Lung (tissue), 12 donors: Measurements from ENCODE around the gene IRF7. TPM values are rescaled to one million over a fixed set of nuclear protein-coding genes. Genes with fewer than 3 reads are reported as not detected.

Experiments used
- ATAC-seq: fragments of 200-7000 bp; cut with Tn5 transposase; one replicate; pipeline ENCODE4 v1.9.1; 2020; ENCODE audit warnings: moderate number of reproducible peaks; ENCODE audit not compliant: insufficient read depth, low FRiP score
- DNase-seq, 3 donors: peaks; one replicate each; pipeline ENCODE4 v3.0.0-alpha.2; 2013 to 2017
- H3K27ac ChIP-seq, 2 donors: one replicate each; pipeline ENCODE4 v1.5.1; 2013; ENCODE audit warnings: mild to moderate bottlenecking in 2 of 2, moderate library complexity in 2 of 2, control low read depth in 1 of 2, inconsistent platforms in 1 of 2, low read depth in 1 of 2, low read length in 1 of 2
- H3K27me3 ChIP-seq, 3 donors: one replicate each; pipeline ENCODE4 v1.5.1; 2013; ENCODE audit warnings: low read length in 2 of 3; ENCODE audit not compliant: control insufficient read depth in 3 of 3, insufficient read depth in 3 of 3
- H3K36me3 ChIP-seq, 4 donors: one replicate each; pipeline ENCODE4 v1.5.1; 2013; ENCODE audit warnings: low read length in 4 of 4, mild to moderate bottlenecking in 1 of 4, moderate library complexity in 1 of 4; ENCODE audit not compliant: control insufficient read depth in 4 of 4, insufficient read depth in 4 of 4
- H3K4me1 ChIP-seq, 5 donors: one replicate each; pipeline ENCODE4 v1.5.1; 2013; ENCODE audit warnings: low read length in 5 of 5, mild to moderate bottlenecking in 2 of 5, moderate library complexity in 1 of 5; ENCODE audit not compliant: control insufficient read depth in 5 of 5, insufficient read depth in 5 of 5
- H3K4me3 ChIP-seq: one replicate; pipeline ENCODE4 v1.5.1; 2013; ENCODE audit warnings: mild to moderate bottlenecking, control low read depth, moderate library complexity
- H3K9ac ChIP-seq, 2 donors: one replicate each; pipeline ENCODE4 v1.5.1; 2013; ENCODE audit warnings: low read length in 2 of 2, control low read depth in 1 of 2; ENCODE audit not compliant: insufficient read depth in 1 of 2
- H3K9me3 ChIP-seq, 4 donors: one replicate each; pipeline ENCODE4 v1.5.1; 2013; ENCODE audit warnings: low read length in 3 of 4, mild to moderate bottlenecking in 1 of 4, moderate library complexity in 1 of 4; ENCODE audit not compliant: control insufficient read depth in 4 of 4, insufficient read depth in 3 of 4
- WGBS, 2 donors: extraction: QIAGEN DNeasy Blood & Tissue Kit; methylation state at CpG; one replicate each; pipeline ENCODE4 v1.1.7; 2013; 5-methylcytosine and 5-hydroxymethylcytosine counted together
- polyA plus RNA-seq, 2 donors: library from polyadenylated mRNA; stranded (reverse); fragments of 200-250 nt; gene quantifications; one replicate each; pipeline ENCODE4 v1.2.1, GENCODE V29; 2013
- total RNA-seq, 2 donors: library from RNA; depleted of rRNA in 1 of 2; stranded (reverse); fragments of >200 nt in 1 of 2; gene quantifications; one replicate each; pipeline ENCODE4 v1.2.1, GENCODE V29; 2014 to 2021
- TF ChIP-seq, protein P1 (sequence below): IDR thresholded peaks from 2 replicates; pipeline ENCODE4 v1.5.1; 2012; ENCODE audit warnings: mild to moderate bottlenecking; ENCODE audit errors: control extremely low read depth, extremely low read depth
- donor health status: control.
- donor health status: control.
- donor health status: Bipolar disorder and iron deficiency.
- donor health status: healthy.
- donor health status: DM: yes; HTN: yes; CAD: no.

The IRF7 gene
- total and polyA plus RNA-seq, 4 donors = 24.7 to 68.3 (median 52.8) TPM

DNA sequence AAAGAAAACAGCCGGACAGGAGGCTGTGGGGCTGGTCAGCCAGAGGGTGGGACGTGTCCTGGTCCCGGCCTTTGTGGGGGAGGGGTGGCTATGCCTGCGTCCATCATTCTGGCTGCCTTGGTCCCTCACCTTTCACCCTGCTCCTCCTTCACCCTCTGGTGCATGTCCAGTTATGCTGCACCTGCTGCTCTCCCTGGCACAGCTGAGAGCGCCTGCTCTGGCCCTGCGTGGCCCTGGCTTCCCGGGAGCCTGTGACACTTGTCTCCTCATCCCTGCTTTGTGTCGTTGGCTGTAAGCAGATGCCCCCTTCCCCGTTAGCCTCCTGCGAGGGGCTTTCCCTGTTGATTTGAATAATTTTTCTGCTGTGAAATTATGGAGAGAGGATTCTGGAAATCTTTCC is 22.8 kb downstream of the IRF7 start:
- DNase-seq (no peak), ATAC-seq (no peak)
- H3K27me3 ChIP-seq = no peaks in the 10 kb centered on the region
- no peaks in the 10 kb centered on the region for H3K9me3 ChIP-seq
- TF ChIP-seq, protein P1, sequence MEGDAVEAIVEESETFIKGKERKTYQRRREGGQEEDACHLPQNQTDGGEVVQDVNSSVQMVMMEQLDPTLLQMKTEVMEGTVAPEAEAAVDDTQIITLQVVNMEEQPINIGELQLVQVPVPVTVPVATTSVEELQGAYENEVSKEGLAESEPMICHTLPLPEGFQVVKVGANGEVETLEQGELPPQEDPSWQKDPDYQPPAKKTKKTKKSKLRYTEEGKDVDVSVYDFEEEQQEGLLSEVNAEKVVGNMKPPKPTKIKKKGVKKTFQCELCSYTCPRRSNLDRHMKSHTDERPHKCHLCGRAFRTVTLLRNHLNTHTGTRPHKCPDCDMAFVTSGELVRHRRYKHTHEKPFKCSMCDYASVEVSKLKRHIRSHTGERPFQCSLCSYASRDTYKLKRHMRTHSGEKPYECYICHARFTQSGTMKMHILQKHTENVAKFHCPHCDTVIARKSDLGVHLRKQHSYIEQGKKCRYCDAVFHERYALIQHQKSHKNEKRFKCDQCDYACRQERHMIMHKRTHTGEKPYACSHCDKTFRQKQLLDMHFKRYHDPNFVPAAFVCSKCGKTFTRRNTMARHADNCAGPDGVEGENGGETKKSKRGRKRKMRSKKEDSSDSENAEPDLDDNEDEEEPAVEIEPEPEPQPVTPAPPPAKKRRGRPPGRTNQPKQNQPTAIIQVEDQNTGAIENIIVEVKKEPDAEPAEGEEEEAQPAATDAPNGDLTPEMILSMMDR = no peak
- H3K36me3 ChIP-seq = peaks cover 8 to 69% (median 33%) of the 10 kb centered on the region in 4 donors
- WGBS, 2 donors = 92 to 99% methylated on average over 10 of the region's 10 CpGs
- no peak overlapping the region for H3K9ac ChIP-seq
- H3K4me1 ChIP-seq = no peaks in the 10 kb centered on the region
- no peak overlapping the region for H3K4me3 ChIP-seq
- H3K27ac ChIP-seq = no peak overlapping the region

DNA sequence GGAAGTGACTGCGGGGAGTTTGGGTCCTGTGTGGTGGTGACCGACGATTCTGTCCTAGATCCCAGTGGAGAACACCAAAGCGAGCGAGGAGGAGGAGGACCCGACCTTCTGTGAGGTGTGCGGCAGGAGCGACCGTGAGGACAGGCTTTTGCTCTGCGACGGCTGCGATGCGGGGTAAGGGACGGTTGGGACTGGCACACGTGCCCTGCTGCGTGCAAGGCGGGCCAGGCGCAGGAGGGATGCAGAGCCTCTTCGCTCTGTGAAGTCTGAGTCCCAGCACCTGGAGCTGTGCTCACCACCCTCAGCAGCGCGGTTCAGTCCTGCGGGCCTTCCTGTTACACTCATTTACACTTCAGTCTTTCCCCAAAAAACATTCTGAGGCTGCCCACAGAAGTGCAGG is 23.2 kb downstream of the IRF7 start:
- no peak overlapping the region for H3K27ac ChIP-seq
- peaks cover 9 to 67% (median 37%) of the 10 kb centered on the region in 4 donors for H3K36me3 ChIP-seq
- H3K9ac ChIP-seq = no peak overlapping the region
- H3K4me1 ChIP-seq = no peaks in the 10 kb centered on the region
- DNase-seq (no peak), ATAC-seq (no peak)
- 97 to 99% methylated on average over 22 of the region's 22 CpGs for WGBS, 2 donors
- H3K4me3 ChIP-seq = no peak overlapping the region
- TF ChIP-seq, protein P1 = no peak
- no peaks in the 10 kb centered on the region for H3K27me3 ChIP-seq
- no peaks in the 10 kb centered on the region for H3K9me3 ChIP-seq

DNA sequence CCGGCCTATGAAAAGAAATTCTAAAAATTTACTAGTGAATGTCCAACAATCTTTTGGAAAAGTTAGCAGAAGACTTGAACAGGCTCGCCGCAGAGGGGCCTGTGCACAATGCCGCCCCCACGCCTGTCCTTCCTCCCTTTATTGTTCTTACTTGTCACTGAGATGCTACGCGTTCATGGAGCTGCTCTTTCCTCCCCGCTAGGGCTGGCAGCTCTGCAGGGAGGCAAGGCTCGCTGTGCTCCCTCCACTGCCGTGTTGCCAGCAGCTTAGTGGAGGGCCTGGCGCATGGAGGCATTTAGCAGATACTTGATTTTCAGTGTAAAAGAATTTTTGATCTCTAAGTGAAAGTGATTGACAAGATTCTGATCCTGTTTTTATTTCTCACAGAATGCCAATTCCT is 24.8 kb downstream of the IRF7 start:
- Histone ChIP-seq H3K4me3 (no peak overlapping the region), H3K4me1 (no peaks in the 10 kb centered on the region), H3K9ac (no peak overlapping the region), H3K9me3 (no peaks in the 10 kb centered on the region), H3K27me3 (no peaks in the 10 kb centered on the region), H3K36me3 (peaks cover 16 to 66% (median 41%) of the 10 kb centered on the region in 4 donors), H3K27ac (no peak overlapping the region)
- TF ChIP-seq, protein P1 = no peak
- DNase-seq (no peak), ATAC-seq (no peak)
- 82 to 85% methylated on average over 11 of the region's 11 CpGs for WGBS, 2 donors

DNA sequence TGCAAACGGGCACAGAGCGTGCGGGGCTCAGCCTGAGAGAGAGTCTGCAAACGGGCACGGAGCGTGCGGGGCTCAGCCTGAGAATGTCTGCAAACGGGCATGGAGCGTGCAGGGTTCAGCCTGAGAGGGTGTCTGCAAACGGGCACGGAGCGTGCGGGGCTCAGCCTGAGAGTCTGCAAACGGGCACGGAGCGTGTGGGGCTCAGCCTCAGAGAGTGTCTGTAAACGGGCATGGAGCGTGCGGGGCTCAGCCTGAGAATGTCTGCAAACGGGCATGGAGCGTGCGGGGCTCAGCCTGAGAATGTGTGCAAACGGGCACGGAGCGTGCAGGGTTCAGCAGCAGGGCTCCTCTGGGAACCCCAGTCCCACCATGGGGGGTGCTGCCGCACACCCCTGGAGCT is 26.0 kb downstream of the IRF7 start:
- H3K27me3 ChIP-seq = no peaks in the 10 kb centered on the region
- 95 to 96% methylated on average over 26 of the region's 26 CpGs for WGBS, 2 donors
- no peak overlapping the region for H3K27ac ChIP-seq
- H3K4me3 ChIP-seq = no peak overlapping the region
- no peak for DNase-seq
- TF ChIP-seq, protein P1 = no peak
- H3K36me3 ChIP-seq = peaks cover 16 to 59% (median 38%) of the 10 kb centered on the region in 4 donors
- H3K9me3 ChIP-seq = no peaks in the 10 kb centered on the region
- H3K4me1 ChIP-seq = no peaks in the 10 kb centered on the region
- no peak overlapping the region for H3K9ac ChIP-seq
- ATAC-seq = no peak
